Fibroblast of upper back skin (primary cell): ENCODE measurements around the gene FGF12.
A peak's percentile ranks its signal among the peaks of the same experiment; 100 is the strongest.
"Not testable (repeated sequence)": the region's sequence is repeated elsewhere in the genome, so short reads cannot be mapped to it uniquely, and the experiment has no call there.

Experiments used
- DNase-seq: peaks from one replicate; pipeline ENCODE4 v3.0.0-alpha.2; 2013

FGF12 gene

DNA sequence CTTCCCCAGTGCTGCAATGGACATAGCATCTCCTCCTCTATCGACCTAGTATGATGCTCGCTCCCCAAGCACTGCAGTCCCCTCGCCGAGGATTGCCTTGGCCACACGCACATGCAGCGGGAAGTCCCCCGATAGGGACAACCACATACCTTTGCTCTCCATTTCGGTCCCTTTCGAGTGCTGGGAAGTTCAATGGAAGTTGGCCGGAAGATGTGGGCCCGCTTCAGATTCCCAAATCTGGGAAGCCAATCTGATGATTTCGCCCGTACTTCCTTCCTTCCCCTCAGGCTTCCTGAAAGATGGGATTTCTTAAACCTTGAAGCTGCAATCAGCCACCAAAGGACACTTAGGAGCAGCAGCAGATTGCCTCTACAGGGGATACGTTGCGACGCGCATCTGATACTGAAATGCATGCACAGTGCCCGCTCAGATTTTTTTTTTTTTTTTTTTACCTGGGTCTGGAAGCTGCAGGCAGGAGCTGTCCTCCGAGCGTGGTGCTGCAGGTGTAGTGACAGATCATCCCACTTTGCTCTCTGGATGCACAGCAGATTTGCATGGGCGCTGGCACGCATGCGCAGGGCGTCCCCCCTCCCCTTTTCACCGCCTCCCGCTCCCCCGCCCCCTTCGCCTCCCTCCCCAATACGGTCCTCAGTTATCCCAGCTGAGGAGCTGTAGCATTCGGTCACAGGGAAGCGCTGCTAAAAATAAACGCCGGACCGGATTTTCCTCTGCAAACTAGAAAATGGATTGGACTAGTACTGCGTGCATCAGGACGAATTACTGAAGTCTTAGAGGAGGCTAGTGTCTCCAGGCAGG is at the start of gene FGF12:
TSS of gene FGF12 (minus strand) at position 510 of the 816 bp plus-strand sequence.
- peak; percentile 20 for DNase-seq

DNA sequence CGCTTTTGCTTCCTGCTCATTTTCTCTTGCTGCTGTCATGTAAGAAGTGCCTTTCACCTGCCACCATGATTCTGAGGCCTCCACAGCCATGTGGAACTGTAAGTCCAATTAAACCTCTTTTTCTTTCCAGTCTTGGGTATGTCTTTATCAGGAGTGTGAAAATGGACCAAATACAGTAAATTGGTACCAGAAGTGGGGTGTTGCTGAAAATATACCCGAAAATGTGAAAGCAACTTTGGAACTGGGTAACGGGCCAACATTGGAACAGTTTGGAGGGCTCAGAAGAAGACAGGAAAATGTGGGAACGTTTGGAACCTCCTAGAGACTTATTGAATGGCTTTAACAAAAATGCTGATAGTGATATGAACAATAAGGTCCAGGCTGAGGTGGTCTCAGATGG is 47.0 kb upstream of the FGF12 start:
- DNase-seq = not testable (repeated sequence)

GRCh38 chr3:192772240-192772894 is 45.0 kb upstream of the FGF12 start:
- peak; percentile 26 for DNase-seq

DNA sequence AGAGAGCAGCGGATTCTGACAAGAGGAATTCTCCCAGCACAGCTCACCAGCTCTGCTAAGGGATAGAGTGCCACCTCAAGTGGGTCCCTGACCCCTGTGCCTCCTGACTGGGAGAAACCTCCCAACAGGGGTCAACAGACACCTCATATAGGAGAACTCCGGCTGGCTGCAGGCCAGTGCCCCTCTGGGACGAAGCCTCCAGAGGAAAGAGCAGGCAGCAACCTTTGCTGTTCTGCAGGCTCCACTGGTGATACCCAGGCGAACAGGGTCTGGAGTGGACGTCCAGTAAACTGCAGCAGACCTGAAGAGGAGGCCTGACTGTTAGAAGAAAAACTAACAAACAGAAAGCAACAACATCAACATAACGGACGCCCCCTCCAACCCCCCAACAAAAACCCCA is 31.3 kb upstream of the FGF12 start:
- no peak for DNase-seq

DNA sequence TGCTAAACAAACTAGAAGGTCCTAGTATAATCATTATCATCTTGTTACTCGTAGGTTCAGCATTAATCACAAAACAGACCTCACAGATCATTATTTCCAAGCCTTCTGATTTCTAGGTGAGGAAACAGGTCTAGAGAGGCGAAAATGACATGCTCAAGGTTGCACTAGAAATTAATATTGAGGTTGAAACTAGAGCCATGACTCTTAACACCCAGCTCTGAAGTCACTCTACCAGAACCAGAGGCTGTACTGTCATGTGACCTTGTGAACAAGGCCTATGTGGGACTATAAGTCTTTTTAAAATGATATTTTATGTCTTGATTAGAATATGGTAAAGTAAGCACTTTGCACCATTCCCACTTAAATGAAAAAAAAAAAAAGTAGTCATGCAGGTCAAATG is 23.8 kb upstream of the FGF12 start:
- DNase-seq = no peak

DNA sequence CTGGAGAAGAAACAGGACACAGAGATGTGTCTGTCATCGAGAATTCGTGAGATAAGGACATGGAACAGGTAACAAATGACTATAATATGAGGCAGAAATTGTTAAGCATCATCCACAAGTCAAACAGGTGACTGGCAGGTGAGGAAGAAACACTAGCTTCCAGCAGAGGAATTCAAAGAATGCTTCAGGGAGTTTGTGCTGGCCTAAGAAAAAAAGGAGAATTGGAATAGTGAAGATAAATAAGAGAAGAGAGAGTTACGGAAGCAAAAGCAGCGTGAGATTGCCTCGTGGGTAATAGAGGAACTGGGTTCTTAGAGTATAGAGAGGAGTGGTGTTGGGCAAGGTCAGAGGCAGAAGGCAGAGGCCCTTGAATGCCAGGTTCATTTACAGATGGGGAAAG is 22.9 kb upstream of the FGF12 start:
- DNase-seq = no peak

DNA sequence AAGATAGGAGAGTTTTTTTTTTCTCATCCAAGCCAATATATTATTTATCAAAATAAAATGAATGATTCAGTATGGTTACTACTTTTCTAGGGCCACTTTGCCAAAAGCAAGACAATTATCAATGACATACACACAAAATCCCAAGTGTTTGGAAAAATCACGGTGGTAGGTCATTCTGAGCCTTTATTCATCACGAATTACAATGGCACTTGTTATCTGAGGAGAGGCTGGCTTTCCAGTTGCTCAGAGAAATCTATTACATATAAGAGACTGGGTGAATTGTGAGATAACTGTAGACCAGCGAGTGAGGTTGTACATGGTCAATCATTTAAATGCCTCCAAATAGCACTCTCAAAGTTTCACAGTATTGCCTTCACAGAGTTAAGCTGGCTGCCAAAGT is 20.4 kb upstream of the FGF12 start:
- DNase-seq = no peak

DNA sequence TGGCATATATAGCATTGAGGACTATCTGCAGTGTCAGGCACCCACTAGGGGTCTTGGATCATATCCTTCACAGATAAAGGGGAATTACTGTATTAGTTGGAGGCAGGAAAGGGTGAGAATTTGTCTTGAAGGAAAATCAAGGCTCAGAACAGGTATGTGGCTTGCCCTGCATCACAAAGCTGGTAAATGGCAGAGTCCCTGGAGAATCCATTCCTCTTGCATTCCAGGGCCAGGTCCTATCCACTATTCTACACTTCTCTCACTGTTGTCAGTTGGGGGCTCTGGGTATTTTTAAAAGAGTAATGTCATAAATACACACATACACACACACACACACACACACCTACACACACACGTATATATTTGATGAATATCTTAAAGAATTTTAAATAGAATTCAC is 19.8 kb upstream of the FGF12 start:
- no peak for DNase-seq

DNA sequence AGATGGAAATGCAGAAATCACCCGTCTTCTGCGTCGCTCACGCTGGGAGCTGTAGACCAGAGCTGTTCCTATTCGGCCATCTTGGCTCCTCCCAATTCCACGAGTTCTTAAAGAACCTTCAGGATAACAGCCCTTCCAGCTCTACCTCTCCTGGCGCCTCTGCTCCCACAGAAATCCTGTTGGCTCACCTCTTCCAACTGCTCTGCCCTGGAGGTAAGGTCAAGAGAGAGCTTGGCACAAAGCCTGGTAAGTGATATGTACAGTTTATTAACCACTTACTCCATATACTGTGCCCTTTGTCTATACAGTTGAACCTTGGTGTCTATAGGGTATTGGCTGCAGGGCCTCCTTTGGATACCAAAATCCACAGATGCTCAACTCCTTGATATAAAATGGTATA is 17.8 kb upstream of the FGF12 start:
- DNase-seq = no peak

DNA sequence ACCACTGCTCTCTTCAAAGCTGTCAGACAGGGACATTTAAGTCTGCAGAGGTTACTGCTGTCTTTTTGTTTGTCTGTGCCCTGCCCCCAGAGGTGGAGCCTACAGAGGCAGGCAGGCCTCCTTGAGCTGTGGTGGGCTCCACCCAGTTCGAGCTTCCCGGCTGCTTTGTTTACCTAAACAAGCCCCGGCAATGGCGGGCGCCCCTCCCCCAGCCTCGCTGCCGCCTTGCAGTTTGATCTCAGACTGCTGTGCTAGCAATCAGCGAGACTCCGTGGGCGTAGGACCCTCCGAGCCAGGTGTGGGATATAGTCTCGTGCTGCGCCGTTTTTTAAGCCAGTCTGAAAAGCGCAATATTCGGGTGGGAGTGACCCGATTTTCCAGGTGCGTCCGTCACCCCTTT is 17.3 kb upstream of the FGF12 start:
- not testable (repeated sequence) for DNase-seq

GRCh38 chr3:192737506-192737905 is 10.2 kb upstream of the FGF12 start:
- no peak for DNase-seq

- DNase-seq = no peak
Observed at GRCh38 chr3:192731233-192731632, 3.9 kb upstream of the FGF12 start.

DNA sequence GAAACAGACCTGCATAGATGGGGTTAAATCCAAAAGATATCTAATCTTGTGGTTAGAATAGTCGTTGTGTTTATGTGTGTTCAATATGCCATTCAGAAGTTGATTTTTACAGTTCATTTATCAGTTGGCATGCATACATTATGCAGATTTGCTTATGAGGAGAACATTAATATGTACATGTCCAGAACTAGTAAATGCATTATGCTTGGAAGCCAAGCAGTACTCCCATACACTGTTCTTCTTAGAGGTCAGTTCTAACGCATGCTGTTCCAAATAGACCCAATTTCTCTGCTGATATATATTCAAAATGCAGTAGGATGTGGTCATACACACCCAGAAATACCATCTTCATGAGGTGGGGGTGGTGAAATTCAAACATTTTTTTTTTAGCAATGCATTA is 956 bp downstream of the FGF12 start:
- no peak for DNase-seq

- DNase-seq = no peak
Observed at GRCh38 chr3:192719964-192720363, 7.4 kb downstream of the FGF12 start.

- no peak for DNase-seq
Observed at GRCh38 chr3:192718156-192718555, 9.2 kb downstream of the FGF12 start.

DNA sequence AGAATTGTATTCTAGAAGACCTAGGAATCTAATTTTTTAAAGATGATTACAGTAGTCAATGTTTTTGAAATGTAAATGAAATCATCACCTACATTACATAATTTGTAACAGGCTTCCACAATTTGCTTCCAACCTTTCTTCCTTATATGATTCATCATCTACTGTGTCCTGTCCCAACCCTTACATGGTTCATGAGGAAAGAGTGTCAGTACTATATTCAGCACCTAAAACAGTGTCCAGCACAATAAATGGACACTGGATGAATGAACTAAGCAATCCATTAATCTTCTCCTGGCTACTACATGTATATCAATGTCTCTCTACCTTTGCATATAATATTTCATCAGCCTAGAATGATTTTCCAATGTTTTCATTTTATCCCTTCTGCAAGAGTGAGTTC is 12.2 kb downstream of the FGF12 start:
- DNase-seq = no peak

GRCh38 chr3:192711126-192711525 is 16.2 kb downstream of the FGF12 start:
- not testable (repeated sequence) for DNase-seq

DNA sequence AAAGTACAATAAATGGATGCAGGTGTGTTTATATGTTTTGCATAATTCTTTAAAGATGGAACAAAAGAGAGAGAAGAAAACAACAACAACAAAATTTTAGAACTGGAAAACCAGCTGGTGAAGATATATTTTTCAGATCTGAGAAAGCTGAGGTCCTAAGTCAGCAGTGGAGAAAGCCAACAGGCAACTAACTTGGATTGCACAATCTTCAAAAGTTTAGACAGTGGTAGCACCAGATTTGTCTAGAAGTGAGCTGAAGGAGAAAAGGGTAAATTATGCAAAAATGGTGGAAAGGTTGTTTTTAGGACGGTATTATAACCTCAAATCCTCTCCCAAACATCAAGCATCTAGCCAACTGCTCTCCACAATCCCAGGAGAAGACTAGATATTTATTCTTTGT is 17.0 kb downstream of the FGF12 start:
- no peak for DNase-seq

GRCh38 chr3:192706272-192706671 is 21.1 kb downstream of the FGF12 start:
- no peak for DNase-seq

DNA sequence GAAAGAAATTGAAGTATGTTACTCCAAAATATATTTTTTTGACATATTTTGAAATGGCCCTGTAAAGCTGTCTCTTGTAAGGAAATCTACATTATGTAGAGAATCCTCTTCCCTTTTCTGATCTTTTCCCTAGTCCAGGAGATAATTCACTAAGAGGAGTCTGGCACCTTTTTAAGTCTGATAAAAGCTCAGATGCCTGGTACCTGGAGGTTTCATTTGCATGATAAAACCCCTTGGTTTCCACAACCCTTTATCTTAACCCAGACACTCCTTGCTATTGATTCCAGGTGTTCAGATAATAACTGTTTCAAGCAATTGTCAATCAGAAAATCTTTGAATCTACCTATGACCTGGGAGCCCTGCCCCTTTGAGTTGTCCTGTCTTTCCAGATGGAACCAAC is 26.5 kb downstream of the FGF12 start:
- no peak for DNase-seq

GRCh38 chr3:192696943-192697587 is 30.3 kb downstream of the FGF12 start:
- DNase-seq = no peak

DNA sequence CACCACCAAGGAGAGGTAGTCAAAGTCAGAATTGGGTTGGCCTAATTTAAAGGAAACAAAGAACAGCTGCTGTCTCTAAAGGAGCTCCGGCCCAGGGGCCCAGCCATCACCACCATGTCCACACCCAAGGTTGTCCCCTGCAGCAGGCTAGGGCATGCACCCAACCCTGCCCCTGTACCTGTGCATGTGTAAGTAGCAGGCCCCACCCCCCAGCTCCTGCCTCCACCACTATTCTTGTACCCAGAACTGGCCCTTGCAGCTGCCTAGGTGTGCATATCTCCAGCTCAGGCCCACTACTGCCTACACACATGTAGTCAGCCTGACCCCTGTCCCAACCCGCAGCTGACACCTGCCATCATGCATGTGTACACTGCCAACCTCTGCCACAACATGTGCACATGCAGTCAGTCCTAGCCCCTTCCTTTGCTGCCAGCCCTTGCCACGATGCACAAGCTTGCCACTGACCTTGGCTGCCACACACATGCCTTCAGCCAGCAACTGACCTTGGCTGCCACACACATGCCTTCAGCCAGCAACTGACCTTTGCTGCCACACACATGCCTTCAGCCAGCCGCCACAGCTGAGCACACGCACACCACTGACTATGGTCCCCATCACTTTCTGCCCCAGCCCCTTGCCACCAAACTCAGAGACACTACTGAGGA is 39.7 kb downstream of the FGF12 start:
- DNase-seq = no peak

GRCh38 chr3:192685801-192686200 is 41.5 kb downstream of the FGF12 start:
- DNase-seq = no peak

DNA sequence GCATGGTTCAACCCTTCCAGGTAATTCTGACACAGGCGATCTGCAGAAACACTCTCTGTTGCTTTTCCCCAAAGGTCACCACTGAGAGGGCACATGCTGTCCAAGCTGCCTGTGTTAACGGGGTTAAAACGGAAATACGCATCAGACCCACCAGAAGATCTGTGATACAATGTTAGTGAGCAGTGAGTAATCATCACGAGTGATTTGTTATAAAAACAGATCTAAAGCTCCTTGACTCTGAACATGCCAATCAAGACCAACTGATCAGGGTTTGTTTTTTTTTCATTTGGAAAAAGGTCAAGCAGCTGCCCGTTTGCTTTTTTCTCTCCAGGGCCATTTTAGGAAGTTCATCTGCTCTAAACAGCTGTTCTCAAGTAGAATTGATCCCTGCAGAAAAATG is 43.2 kb downstream of the FGF12 start:
- DNase-seq = no peak
